Caco-2 (cell line): ENCODE measurements around the gene RBFOX1. TPM values are rescaled to one million over a fixed set of nuclear protein-coding genes. Genes with fewer than 3 reads are reported as not detected.

Experiments used
- BruUV-seq: library from RNA; stranded (reverse); fragments of 400-500 nt; replicated peaks from 2 replicates; lab custom pipeline; 2021; lab: Mats Ljungman, UMichigan
- CTCF ChIA-PET: fragments of 300-600 bp; sonication (Branson Sonifier 250); formaldehyde crosslinking; loops from one replicate; lab custom pipeline; 2022; ENCODE audit warnings: antibody characterized with exemption; lab: Charles Lee
- POLR2A ChIA-PET: fragments of 300-600 bp; sonication (Branson Sonifier 250); formaldehyde crosslinking; loops from one replicate; lab custom pipeline; 2022; ENCODE audit warnings: antibody characterized with exemption; lab: Charles Lee
- DNase-seq, 2 experiments: peaks; one replicate each; pipeline versions ENCODE4 v3.0.0 to v3.0.0-alpha.2; 2020 to 2022
- H3K27me3 ChIP-seq: replicated peaks from 2 replicates; pipeline ENCODE4 v1.6.0; 2011; ENCODE audit warnings: low read length; ENCODE audit not compliant: control insufficient read depth, insufficient read depth
- H3K36me3 ChIP-seq: 2 replicates; pipeline ENCODE4 v1.5.1; 2011; ENCODE audit warnings: low read length; ENCODE audit not compliant: control insufficient read depth, insufficient read depth
- H3K4me1 ChIP-seq: fragments of 250-450 bp; sonication (Bioruptor Pico); 2 replicates; pipeline ENCODE4 v1.5.1; 2020; ENCODE audit warnings: mild to moderate bottlenecking
- H3K4me3 ChIP-seq: 2 replicates; pipeline ENCODE4 v1.5.1; 2011; ENCODE audit warnings: low read depth, mild to moderate bottlenecking, control low read depth, low read length
- H3K9me3 ChIP-seq: fragments of 250-450 bp; sonication (Bioruptor Pico); 2 replicates; pipeline ENCODE4 v1.5.1; 2020; ENCODE audit warnings: mild to moderate bottlenecking, moderate library complexity
- H3K27ac Mint-ChIP-seq: one replicate; pipeline ENCODE4 v1.8.0; 2022; ENCODE audit warnings: mixed read lengths; ENCODE audit not compliant: unreplicated experiment
- H3K27me3 Mint-ChIP-seq: one replicate; pipeline ENCODE4 v1.8.0; 2022; ENCODE audit warnings: mixed read lengths; ENCODE audit not compliant: insufficient read depth, unreplicated experiment
- H3K36me3 Mint-ChIP-seq: one replicate; pipeline ENCODE4 v1.8.0; 2022; ENCODE audit warnings: mild to moderate bottlenecking, mixed read lengths; ENCODE audit not compliant: insufficient read depth, unreplicated experiment
- H3K4me1 Mint-ChIP-seq: one replicate; pipeline ENCODE4 v1.8.0; 2022; ENCODE audit warnings: low read depth, mixed read lengths; ENCODE audit not compliant: unreplicated experiment
- H3K4me3 Mint-ChIP-seq: one replicate; pipeline ENCODE4 v1.8.0; 2022; ENCODE audit warnings: mild to moderate bottlenecking, moderate library complexity, mixed read lengths; ENCODE audit not compliant: unreplicated experiment
- H3K9me3 Mint-ChIP-seq: one replicate; pipeline ENCODE4 v1.8.0; 2022; ENCODE audit warnings: mixed read lengths; ENCODE audit not compliant: unreplicated experiment
- CTCF ChIP-seq, 2 experiments: fragments of 200-600 bp in 1 of 2; IDR thresholded peaks; 1 replicate in 1 of 2; 2 replicates in 1 of 2; pipeline versions ENCODE4 v1.5.1 to v1.8.0; 2011 to 2022; ENCODE audit warnings: antibody characterized with exemption in 1 of 2, control low read depth in 1 of 2, inconsistent platforms in 1 of 2, low read depth in 1 of 2, low read length in 1 of 2, mild to moderate bottlenecking in 1 of 2, moderate library complexity in 1 of 2; ENCODE audit not compliant: insufficient read depth in 1 of 2, severe bottlenecking in 1 of 2, unreplicated experiment in 1 of 2
- intact Hi-C: fragments of 100-400 bp; cut with micrococcal nuclease; formaldehyde crosslinking; loops from one replicate; pipeline ENCODE4 v1.10.0; 2022; ENCODE audit not compliant: unreplicated experiment
- total RNA-seq: library from RNA; stranded (reverse); gene quantifications from 2 replicates; pipeline ENCODE4 v1.2.3, GENCODE V29; 2022

The RBFOX1 gene
- total RNA-seq, 1 experiment from 2014 or later: 0.91 TPM

GRCh38 chr16:7689234-7689633 is 356.6 kb downstream of the RBFOX1 start:
- no peaks in the 10 kb centered on the region for H3K27me3 ChIP-seq
- no peak for DNase-seq
- Mint-ChIP-seq H3K27me3 (peaks cover 8% of the 10 kb centered on the region), H3K36me3 (no peaks in the 10 kb centered on the region), H3K27ac (no peak overlapping the region), H3K9me3 (no peaks in the 10 kb centered on the region), H3K4me1 (no peaks in the 10 kb centered on the region), H3K4me3 (no peak overlapping the region)
- no peaks in the 10 kb centered on the region for H3K36me3 ChIP-seq
- intact Hi-C loops: no loop called here
- H3K4me3 ChIP-seq: no peak overlapping the region
- no peaks in the 10 kb centered on the region for H3K4me1 ChIP-seq
- no TSS peak for BruUV-seq
- no peak for TF ChIP-seq CTCF (IDR thresholded peaks at IDR 0.05; ENCODE audit: insufficient read depth in 1 of 2, low read depth in 1 of 2, low read length in 1 of 2, severe bottlenecking in 1 of 2, unreplicated experiment in 1 of 2)
- H3K9me3 ChIP-seq: no peaks in the 10 kb centered on the region
- POLR2A ChIA-PET: no interaction called here
- CTCF ChIA-PET: no interaction called here

DNA sequence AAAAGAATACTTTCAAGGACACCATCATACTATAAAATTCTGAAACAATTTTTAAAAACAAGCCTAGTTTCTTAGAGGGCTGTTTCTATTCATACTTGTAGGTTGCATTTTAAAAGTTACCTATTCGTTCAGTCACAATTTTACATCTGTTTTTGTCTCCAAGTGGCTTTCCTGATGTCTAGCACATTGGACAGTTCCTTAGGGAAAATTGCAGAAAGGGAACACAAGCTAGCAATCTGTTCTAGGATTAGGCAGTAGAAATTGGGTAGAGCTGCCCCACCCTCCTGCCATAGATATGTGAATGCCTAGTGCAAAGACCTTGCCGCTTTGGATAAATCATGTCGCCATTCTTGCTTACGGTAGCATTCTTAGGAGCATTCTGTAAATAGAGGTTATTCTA is 358.9 kb downstream of the RBFOX1 start:
- no peaks in the 10 kb centered on the region for H3K27me3 ChIP-seq
- intact Hi-C loops: no loop called here
- TF ChIP-seq CTCF (IDR thresholded peaks at IDR 0.05; ENCODE audit: insufficient read depth in 1 of 2, low read depth in 1 of 2, low read length in 1 of 2, severe bottlenecking in 1 of 2, unreplicated experiment in 1 of 2): no peak
- no peak overlapping the region for H3K27ac Mint-ChIP-seq
- POLR2A ChIA-PET: no interaction called here
- no peaks in the 10 kb centered on the region for H3K4me1 ChIP-seq
- H3K4me3 Mint-ChIP-seq: no peak overlapping the region
- DNase-seq: no peak
- no TSS peak for BruUV-seq
- no peaks in the 10 kb centered on the region for H3K9me3 ChIP-seq
- CTCF ChIA-PET: no interaction called here
- H3K4me3 ChIP-seq: no peak overlapping the region
- no peaks in the 10 kb centered on the region for H3K9me3 Mint-ChIP-seq
- peaks cover 12% of the 10 kb centered on the region for H3K27me3 Mint-ChIP-seq
- no peaks in the 10 kb centered on the region for H3K36me3 Mint-ChIP-seq
- no peaks in the 10 kb centered on the region for H3K36me3 ChIP-seq
- no peaks in the 10 kb centered on the region for H3K4me1 Mint-ChIP-seq

DNA sequence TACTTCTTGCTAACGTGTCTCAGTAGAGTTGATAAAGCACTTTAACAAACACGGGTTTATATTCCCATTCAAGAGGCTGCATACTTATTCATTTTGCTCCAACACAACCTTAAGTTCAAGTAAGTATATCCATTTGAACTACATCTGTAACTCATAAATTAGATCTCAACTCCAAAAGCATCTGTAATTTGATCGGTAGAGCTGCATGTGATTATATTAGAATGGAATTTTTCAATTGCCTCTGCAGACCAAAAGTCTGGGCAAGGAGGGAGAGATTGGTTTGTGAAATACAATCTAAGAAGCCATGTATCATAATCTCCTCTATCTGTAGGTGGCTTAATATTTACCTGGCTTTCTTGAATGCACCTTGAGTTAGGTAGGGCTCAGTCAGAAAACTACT is 371.0 kb downstream of the RBFOX1 start:
- Histone ChIP-seq H3K4me3 (no peak overlapping the region), H3K36me3 (no peaks in the 10 kb centered on the region), H3K4me1 (no peaks in the 10 kb centered on the region), H3K27me3 (no peaks in the 10 kb centered on the region), H3K9me3 (no peaks in the 10 kb centered on the region)
- intact Hi-C loops: no loop called here
- Mint-ChIP-seq H3K4me3 (no peak overlapping the region), H3K27ac (no peak overlapping the region), H3K36me3 (no peaks in the 10 kb centered on the region), H3K9me3 (peaks cover 10% of the 10 kb centered on the region), H3K4me1 (no peaks in the 10 kb centered on the region), H3K27me3 (peaks cover 3% of the 10 kb centered on the region)
- POLR2A ChIA-PET: no interaction called here
- CTCF ChIA-PET: no interaction called here
- no TSS peak for BruUV-seq
- no peak for DNase-seq
- TF ChIP-seq CTCF (IDR thresholded peaks at IDR 0.05; ENCODE audit: insufficient read depth in 1 of 2, low read depth in 1 of 2, low read length in 1 of 2, severe bottlenecking in 1 of 2, unreplicated experiment in 1 of 2): no peak
